ENCODE measurements around the gene NR2C2.

NR2C2 gene

GRCh38 chr3:14921811-14922705, 25.3 kb upstream of the NR2C2 start:
- DNase-seq, result no peak

DNA sequence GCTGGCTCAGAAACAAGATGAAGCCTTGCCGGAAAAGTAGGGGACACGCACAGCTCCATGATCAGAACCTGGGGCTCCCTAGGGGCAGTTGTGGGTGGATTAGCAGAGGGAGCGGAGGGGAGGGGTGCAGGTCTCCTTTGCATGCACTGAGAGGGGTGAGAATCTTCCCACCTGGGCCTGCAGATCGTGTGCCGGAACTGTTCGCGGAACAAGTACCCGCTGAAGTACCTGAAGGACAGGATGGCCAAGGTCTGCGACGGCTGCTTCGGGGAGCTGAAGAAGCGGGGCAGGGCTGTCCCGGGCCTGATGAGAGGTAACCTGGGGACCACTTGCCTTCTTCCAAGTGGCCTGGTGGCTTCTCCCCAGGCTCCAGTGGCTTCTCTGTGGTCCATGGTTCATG, 24.5 kb upstream of the NR2C2 start:
- DNase-seq, result no peak

DNA sequence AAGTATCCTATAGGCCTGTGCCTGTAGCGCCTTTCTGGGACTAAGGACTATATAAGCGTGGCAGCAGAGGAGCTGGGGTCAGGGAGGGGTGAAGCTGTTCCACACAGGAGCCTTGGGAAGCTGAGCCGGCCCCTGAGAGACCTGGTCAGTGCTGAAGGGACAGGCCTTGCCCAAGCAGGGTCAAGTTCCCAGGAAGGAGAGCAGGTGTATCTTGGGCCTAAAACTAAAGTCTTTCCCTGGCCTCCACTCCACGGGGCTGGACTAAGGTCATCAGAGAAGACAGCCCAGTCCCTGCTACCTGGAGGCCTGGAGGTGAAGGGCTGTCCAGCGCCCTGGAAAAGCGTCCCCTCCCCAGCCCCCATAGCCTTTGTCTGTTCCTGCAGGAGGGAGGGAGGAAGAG, 23.9 kb upstream of the NR2C2 start:
- DNase-seq, result no peak

GRCh38 chr3:14925729-14926591, 21.4 kb upstream of the NR2C2 start:
- DNase-seq, result no peak

DNA sequence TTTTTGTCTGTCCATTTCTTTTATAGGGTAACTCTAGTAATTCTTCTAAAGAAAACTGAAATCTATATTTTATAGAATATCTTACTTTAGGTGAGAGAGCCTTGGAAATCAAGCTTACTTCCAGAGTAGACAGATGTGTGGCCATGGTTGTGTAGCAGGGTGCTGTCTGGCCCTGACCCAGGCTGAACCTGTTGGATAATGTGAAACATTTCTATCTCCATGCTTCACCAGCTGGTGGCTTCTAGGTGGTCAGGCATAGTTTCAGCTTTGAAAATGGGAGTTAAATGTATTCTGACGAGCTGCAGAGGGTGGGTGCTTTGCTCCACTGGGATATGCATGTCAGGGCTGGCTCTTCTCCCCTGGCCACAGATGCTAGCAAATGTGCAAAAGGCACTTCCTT, 20.8 kb upstream of the NR2C2 start:
- DNase-seq, result no peak

GRCh38 chr3:14927308-14927707, 20.1 kb upstream of the NR2C2 start:
- no peak for DNase-seq

- no peak for DNase-seq
Observed at GRCh38 chr3:14929310-14930074, 17.9 kb upstream of the NR2C2 start.

- DNase-seq, result no peak
Observed at GRCh38 chr3:14933820-14934425, 13.5 kb upstream of the NR2C2 start.

GRCh38 chr3:14935592-14936345, 11.6 kb upstream of the NR2C2 start:
- no peak for DNase-seq

GRCh38 chr3:14938954-14939353, 8.4 kb upstream of the NR2C2 start:
- DNase-seq, result no peak

DNA sequence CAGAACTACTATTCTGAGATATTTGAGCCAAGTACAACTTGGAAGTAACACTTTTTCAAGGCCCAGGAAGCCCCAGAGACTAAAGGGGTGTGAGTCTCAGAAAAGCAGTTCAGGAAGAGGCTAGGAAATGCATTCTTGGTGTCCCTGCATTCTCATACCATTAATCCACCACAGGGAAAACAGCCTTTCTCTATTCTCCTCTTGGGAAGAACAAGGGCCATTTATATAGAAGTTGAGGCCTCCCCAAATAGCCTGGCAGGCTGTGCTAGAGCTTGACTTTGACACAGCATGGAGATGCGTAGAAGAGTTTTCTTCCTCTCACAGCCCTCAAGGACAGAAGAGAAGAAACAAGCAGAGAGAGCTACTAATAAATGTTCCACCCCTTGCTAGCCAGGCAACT, 5.5 kb upstream of the NR2C2 start:
- no peak for DNase-seq

GRCh38 chr3:14943042-14943441, 4.3 kb upstream of the NR2C2 start:
- no peak for DNase-seq

DNA sequence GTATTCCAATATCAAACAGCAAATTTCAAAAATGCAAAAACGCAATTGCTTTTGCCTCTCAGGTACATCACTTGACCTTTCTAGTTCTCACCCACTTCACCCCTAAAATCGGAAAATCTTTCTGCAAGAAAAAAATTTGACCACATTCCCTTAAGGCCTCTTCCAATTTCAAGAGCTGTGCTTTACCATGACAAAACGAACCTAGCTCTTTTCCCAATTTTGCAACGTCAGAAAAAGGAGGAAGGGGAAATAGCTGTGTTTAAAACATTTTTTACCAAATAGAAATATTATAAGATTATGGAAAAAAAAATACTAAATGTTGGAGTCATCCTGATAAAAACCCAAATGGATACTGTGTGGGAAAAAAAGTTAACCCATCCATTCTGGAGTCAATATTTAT, 1.1 kb upstream of the NR2C2 start:
- no peak for DNase-seq

DNA sequence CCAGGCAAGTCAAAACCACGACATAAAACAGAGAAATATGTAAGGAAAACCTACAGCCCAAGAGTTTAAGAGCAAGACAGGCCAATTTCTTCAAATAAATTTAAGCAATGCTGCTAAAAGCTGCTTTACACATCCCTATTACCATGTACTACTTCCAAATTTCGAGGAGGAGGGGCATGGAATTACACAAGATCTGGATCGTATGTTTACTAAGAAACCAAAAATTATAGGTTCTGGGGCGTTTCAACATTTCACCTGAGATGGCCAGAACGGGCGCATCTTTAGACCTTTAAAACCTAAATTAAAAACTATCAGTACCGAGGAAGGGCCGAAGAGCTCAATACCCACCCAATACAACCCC, 664 bp upstream of the NR2C2 start:
- no peak for DNase-seq

GRCh38 chr3:14947886-14948608, 664 bp downstream of the NR2C2 start:
- DNase-seq, result peak; percentile 70

DNA sequence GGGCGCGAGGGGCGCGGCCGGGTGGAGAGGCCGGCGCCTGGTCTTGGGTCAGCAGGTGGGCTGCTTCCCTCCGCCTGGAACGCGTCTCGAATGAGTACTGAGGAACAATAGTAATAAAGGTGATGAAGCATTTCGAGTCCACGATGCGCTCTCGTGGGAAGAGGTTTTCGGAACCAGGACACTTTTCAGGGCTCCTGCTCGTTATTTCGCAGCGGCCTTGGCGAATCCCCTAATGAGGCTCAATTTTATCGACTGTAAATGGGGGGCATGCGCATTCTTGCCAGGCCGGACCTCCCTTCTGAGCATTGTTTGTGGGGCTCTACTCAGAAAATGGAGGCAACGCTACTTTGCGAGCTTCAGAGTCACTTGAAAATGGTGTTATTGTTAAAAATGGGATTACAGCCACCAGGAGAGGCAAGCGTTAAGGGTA, 1.2 kb downstream of the NR2C2 start:
- no peak for DNase-seq

DNA sequence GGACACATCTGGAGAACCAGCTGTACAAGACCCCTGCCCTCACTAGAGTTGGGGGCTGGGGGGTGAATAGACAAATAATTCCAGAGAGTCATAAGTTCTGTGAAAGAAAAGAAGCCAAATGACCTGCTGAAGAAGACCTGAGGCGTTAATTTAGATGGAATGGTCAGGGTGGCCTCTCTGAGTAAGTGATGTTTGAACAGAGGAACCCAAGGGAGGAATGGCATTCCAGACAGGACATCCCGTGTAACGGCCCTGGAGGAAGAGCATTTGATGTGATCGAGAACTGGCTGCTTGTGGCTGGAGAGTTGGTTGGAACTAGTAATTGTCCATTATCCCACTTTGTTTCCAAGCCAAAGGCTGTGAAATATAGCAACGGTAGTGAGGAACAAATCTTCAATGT, 1.7 kb downstream of the NR2C2 start:
- no peak for DNase-seq

- DNase-seq, result no peak
Observed at GRCh38 chr3:14950274-14950673, 2.9 kb downstream of the NR2C2 start.

GRCh38 chr3:14957153-14957552, 9.8 kb downstream of the NR2C2 start:
- DNase-seq, result no peak

DNA sequence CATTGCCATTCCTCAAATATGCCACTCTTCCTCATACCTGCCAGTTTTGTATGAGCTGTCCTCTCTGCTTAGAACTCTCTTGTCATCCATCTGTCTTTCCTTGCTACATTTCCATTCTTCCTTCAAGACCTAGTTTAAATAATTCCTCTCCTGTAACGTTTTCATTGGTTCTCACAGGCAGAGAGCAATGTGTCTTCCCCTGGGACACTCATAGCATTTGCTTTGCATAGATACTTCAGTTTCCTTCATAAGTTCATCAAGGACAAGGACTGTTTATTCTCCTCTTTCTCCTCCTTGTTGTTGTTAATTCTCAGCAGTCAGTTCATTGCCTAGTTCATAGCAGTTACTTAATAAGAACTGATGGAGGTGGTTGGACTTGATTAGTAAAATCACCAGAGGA, 10.5 kb downstream of the NR2C2 start:
- no peak for DNase-seq

- no peak for DNase-seq
Observed at GRCh38 chr3:14959359-14959943, 12.1 kb downstream of the NR2C2 start.
